Pancreas (tissue), 10 donors: ENCODE data around the gene SLCO4A1. TPM values are rescaled to one million over a fixed set of nuclear protein-coding genes. Genes with fewer than 3 reads are reported as not detected.

Experiments used
- ATAC-seq, 4 donors: fragments of 200-7000 bp; cut with Tn5 transposase; one replicate each; pipeline versions ENCODE4 v1.8.0 to v1.9.1; 2020; ENCODE audit warnings: mild to moderate bottlenecking in 4 of 4, moderate library complexity in 4 of 4
- DNase-seq, 6 donors: peaks; one replicate each; pipeline ENCODE4 v3.0.0-alpha.2; 2020
- FAIRE-seq: peaks from 2 replicates; lab custom pipeline; 2012; peaks lifted over from hg19 to GRCh38; lab: Jason Lieb, UNC
- H3K27ac ChIP-seq, 4 donors: fragments of 200-600 bp; sonication (generic); 1 replicate in 3 of 4; 2 replicates in 1 of 4; pipeline versions ENCODE4 v1.5.0 to v1.8.0; 2020
- H3K27me3 ChIP-seq, 4 donors: fragments of 200-600 bp; one replicate each; pipeline ENCODE4 v1.8.0; 2021
- H3K36me3 ChIP-seq, 3 donors: fragments of 200-600 bp; sonication (generic) in 1 of 3; one replicate each; pipeline versions ENCODE4 v1.5.0 to v1.8.0; 2020 to 2021
- H3K4me1 ChIP-seq, 3 donors: fragments of 200-600 bp; one replicate each; pipeline ENCODE4 v1.8.0; 2021
- H3K4me3 ChIP-seq, 4 donors: fragments of 200-600 bp; sonication (generic) in 2 of 4; one replicate each; pipeline versions ENCODE4 v1.5.0 to v1.8.0; 2020 to 2021
- H3K9me3 ChIP-seq, 4 donors: fragments of 200-600 bp; one replicate each; pipeline ENCODE4 v1.8.0; 2021
- CTCF ChIP-seq, 4 donors: fragments of 200-600 bp; sonication (generic) in 3 of 4; IDR thresholded peaks; one replicate each; pipeline versions ENCODE4 v1.5.0 to v1.8.0; 2021; ENCODE audit warnings: antibody characterized with exemption in 4 of 4
- WGBS, 2 donors: extraction: QIAGEN DNeasy Blood & Tissue Kit; methylation state at CpG; one replicate each; pipeline ENCODE4 v1.1.7; 2013; 5-methylcytosine and 5-hydroxymethylcytosine counted together
- intact Hi-C, 3 donors: fragments of 100-400 bp; cut with DNase I; formaldehyde crosslinking; loops; one replicate each; pipeline versions ENCODE4 v1.11.1 to v1.14.2; 2022
- polyA plus RNA-seq, 2 donors: library from polyadenylated mRNA; stranded (reverse); fragments of 200-250 nt; gene quantifications; one replicate each; pipeline ENCODE4 v1.2.3, GENCODE V29; 2013
- total RNA-seq, 6 donors: library from RNA; stranded (reverse); fragmentation: NEBNext Ultra II Directional in 4 of 6; extraction: Animal tissue kit (Norgen Biotek cat#: 25700) in 4 of 6; gene quantifications; one replicate each; pipeline versions ENCODE4 v1.2.1 to v1.2.4, GENCODE V29; 2021 to 2023
- donor health status: healthy with polysubstance abuse.
- donor health status: DM: no; HTN: no; CAD: no; lungs with moderate emphysema.
- donor health status: DM: no; HTN: no; CAD: no.
- donor health status: control.
- donor health status: control.
- donor health status: Bipolar disorder and iron deficiency.
- donor health status: DM: yes; HTN: yes; CAD: no.
- donor health status: DM: no; HTN: no; CAD: no.
- donor health status: DM: no; HTN: no; CAD: no.
- donor health status: DM: yes; HTN: yes; CAD: no.

SLCO4A1 gene
- total and polyA plus RNA-seq, 8 donors: 1.2 to 15.9 (median 2.2) TPM

- Histone ChIP-seq H3K27ac (no peak overlapping the region), H3K27me3 (peaks cover 0 to 2% (median under 1%) of the 10 kb centered on the region in 4 donors), H3K36me3 (no peaks in the 10 kb centered on the region), H3K4me3 (no peak overlapping the region), H3K4me1 (peaks cover 0 to 9% (median 9%) of the 10 kb centered on the region in 3 donors), H3K9me3 (no peaks in the 10 kb centered on the region)
- FAIRE-seq (no peak), DNase-seq (peak in 2 of 6 donors; percentile 19 to 62), ATAC-seq (no peak)
- intact Hi-C loops: no loop called here
- WGBS, 2 donors: 76 to 83% methylated on average over 34 of the region's 34 CpGs
- TF ChIP-seq CTCF (IDR thresholded peaks at IDR 0.05): no peak
These were observed 42.8 kb upstream of the SLCO4A1 start for GRCh38 chr20:62599216-62600110.

DNA sequence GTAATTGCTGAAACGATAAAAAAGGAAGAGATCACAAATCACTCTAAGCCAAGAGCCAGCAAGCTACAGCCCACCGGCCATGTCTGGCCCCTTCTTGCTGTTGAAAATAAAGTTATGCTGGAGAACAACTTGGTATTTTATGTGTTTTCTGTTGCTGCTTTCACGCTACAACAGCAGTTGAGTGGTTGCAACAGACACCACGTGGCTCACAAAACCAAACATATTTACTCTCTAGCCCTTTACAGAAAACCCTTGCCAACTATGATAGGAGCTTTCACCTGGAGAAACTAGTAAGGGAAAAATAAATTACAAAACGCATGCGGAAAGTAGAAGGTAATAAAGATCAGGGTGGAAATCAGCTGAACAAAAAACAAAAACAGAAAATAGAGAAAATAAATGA lies 41.1 kb upstream of the SLCO4A1 start:
- FAIRE-seq (no peak), DNase-seq (no peak), ATAC-seq (peak in 1 of 4 donors; percentile 31)
- no peak for TF ChIP-seq CTCF (IDR thresholded peaks at IDR 0.05)
- no peak overlapping the region for H3K27ac ChIP-seq
- WGBS, 2 donors: 55 to 58% methylated on average over 6 of the region's 6 CpGs
- H3K9me3 ChIP-seq: no peaks in the 10 kb centered on the region
- peaks cover 0 to 4% (median 0%) of the 10 kb centered on the region in 4 donors for H3K27me3 ChIP-seq
- H3K36me3 ChIP-seq: no peaks in the 10 kb centered on the region
- H3K4me3 ChIP-seq: no peak overlapping the region
- peaks cover 0 to 9% (median 9%) of the 10 kb centered on the region in 3 donors for H3K4me1 ChIP-seq
- intact Hi-C loops: no loop called here

- peaks cover 0 to 4% (median 0%) of the 10 kb centered on the region in 4 donors for H3K27me3 ChIP-seq
- DNase-seq (no peak), FAIRE-seq (no peak), ATAC-seq (no peak)
- intact Hi-C loops: no loop called here
- no peaks in the 10 kb centered on the region for H3K36me3 ChIP-seq
- H3K27ac ChIP-seq: no peak overlapping the region
- no peak overlapping the region for H3K4me3 ChIP-seq
- WGBS, 2 donors: 25 to 39% methylated on average over 3 of the region's 3 CpGs
- no peaks in the 10 kb centered on the region for H3K9me3 ChIP-seq
- H3K4me1 ChIP-seq: peaks cover 0 to 9% (median 9%) of the 10 kb centered on the region in 3 donors
- no peak for TF ChIP-seq CTCF (IDR thresholded peaks at IDR 0.05)
These were observed 40.6 kb upstream of the SLCO4A1 start for GRCh38 chr20:62601714-62602113.

DNA sequence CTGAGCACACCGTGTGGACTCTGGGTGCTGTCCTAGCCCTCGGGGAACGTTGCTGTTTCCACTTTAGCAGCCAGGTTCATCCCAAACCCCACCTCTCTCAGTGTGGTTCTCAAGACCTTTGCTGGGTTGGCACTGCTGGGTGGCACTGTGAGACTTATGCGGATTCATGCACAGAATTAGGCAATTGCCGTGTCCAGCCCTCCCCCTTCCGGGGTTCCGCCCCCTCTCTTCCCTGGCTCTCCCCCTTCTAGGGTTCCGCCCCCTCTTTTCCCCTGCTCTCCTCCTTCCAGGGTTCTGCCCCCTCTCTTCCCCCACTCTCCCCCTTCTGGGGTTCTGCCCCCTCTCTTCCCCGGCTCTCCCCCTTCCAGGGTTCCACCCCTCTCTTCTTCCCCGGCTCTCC lies 39.8 kb upstream of the SLCO4A1 start:
- Histone ChIP-seq H3K27ac (peak overlapping the region in 1 of 4 donors; percentile 69), H3K4me1 (peaks cover 0 to 9% (median 9%) of the 10 kb centered on the region in 3 donors)

More for the DNA sequence above, 39.8 kb upstream of the SLCO4A1 start:
- Histone ChIP-seq H3K4me3 (no peak overlapping the region), H3K9me3 (no peaks in the 10 kb centered on the region), H3K27me3 (peaks cover 0 to 4% (median 0%) of the 10 kb centered on the region in 4 donors), H3K36me3 (no peaks in the 10 kb centered on the region)
- intact Hi-C loops: no loop called here
- DNase-seq: peak in 1 of 6 donors; percentile 24
- ATAC-seq: peak in 2 of 4 donors; percentile 23 to 29
- WGBS, 2 donors: 55 to 63% methylated on average over 10 of the region's 10 CpGs
- no peak for FAIRE-seq
- no peak for TF ChIP-seq CTCF (IDR thresholded peaks at IDR 0.05)
